NOMO-1 treated with dmso at 0.1 percent for 144 hours (cell line): ENCODE results near the gene A1CF.
"Not testable (repeated sequence)": the region's sequence is repeated elsewhere in the genome, so short reads cannot be mapped to it uniquely, and the experiment has no call there.

Experiments used
- DNase-seq: peaks from one replicate; lab custom pipeline; 2025; ENCODE audit not compliant: unreplicated experiment; lab: John Stamatoyannopoulos, UW

Gene A1CF

DNA sequence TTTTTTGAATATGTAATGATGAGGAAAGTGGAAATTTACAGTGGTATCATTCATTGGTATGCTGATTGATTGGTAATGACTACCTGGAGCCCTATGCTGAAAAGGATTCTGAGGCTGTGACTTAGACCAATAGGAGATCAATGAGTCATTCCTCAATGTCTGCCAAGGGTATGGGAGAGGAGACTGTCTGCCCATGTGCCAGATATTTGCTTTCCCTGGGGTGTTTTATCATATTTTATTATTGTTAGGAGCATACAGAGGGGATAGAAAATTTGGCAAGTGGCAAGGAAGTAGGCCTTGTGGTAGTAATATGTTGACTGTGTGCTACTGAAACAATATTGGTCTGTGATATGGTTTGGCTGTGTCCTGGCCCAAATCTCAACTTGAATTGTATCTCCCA is 90.9 kb downstream of the A1CF start:
- DNase-seq = no peak

- DNase-seq = no peak
These were observed 96.2 kb downstream of the A1CF start for GRCh38 chr10:50788951-50789945.

- DNase-seq = not testable (repeated sequence)
These were observed 97.5 kb downstream of the A1CF start for GRCh38 chr10:50787962-50788361.

DNA sequence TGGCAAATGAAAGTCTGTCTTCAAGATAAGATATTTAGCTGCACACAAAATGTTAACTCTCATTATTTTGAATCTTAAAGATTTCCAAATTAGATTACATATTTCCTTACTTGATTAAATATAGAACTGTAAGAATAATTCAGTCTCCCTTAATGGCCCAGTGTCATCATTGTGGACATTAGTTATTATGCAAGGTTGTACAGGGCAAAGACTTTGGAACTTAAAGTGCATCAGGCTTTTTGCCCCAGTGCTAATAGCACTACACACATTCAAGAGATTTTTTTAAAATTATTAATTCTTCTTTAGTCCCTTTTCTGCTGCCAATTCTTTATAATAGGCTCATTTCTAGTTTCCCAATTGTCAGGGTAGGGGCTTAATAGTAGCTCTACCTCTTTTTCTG is 103.4 kb downstream of the A1CF start:
- DNase-seq = not testable (repeated sequence)

GRCh38 chr10:50780036-50780435 is 105.4 kb downstream of the A1CF start:
- DNase-seq = not testable (repeated sequence)

GRCh38 chr10:50774868-50775267 is 110.6 kb downstream of the A1CF start:
- DNase-seq = not testable (repeated sequence)

GRCh38 chr10:50772042-50772441 is 113.4 kb downstream of the A1CF start:
- DNase-seq = not testable (repeated sequence)

- not testable (repeated sequence) for DNase-seq
These were observed 118.5 kb downstream of the A1CF start for GRCh38 chr10:50766774-50767513.
